Panc1 (cell line): ENCODE measurements around the gene TLE3.

Experiments
- CTCF ChIP-seq: fragments of 450-650 bp; IDR thresholded peaks from 2 replicates; pipeline ENCODE4 v1.5.1; 2017; ENCODE audit warnings: mild to moderate bottlenecking
- POLR2AphosphoS5 ChIP-seq: IDR thresholded peaks from 2 replicates; pipeline ENCODE4 v1.6.1; 2012; ENCODE audit warnings: mild to moderate bottlenecking, low read depth, low read length, moderate library complexity
- TCF7L2 ChIP-seq: IDR thresholded peaks from 2 replicates; pipeline ENCODE4 v1.6.1; 2011; ENCODE audit warnings: mild to moderate bottlenecking, low read depth, low read length, inconsistent platforms

- no peak for TF ChIP-seq POLR2AphosphoS5
- no peak for TF ChIP-seq CTCF
- TF ChIP-seq TCF7L2: no peak
Measured at GRCh38 chr15:70097063-70097320, 725 bp downstream of the TLE3 start.
